HUDEP-2 (cell line): Measurements from ENCODE around the gene SIGLEC11.
"Not testable (repeated sequence)": the region's sequence is repeated elsewhere in the genome, so short reads cannot be mapped to it uniquely, and the experiment has no call there.

Source experiments
- DNase-seq, 76 experiments: peaks; one replicate each; lab custom pipeline; 2025; ENCODE audit not compliant: unreplicated experiment in 76 of 76; lab: John Stamatoyannopoulos, UW

The SIGLEC11 gene

GRCh38 chr19:49951806-49952478, 9.0 kb downstream of the SIGLEC11 start:
- DNase-seq: no peak

- no peak for DNase-seq
These were observed 9.9 kb downstream of the SIGLEC11 start for GRCh38 chr19:49950956-49951526.

GRCh38 chr19:49950590-49950948, 10.4 kb downstream of the SIGLEC11 start:
- no peak for DNase-seq

- no peak for DNase-seq
These were observed 11.0 kb downstream of the SIGLEC11 start for GRCh38 chr19:49949742-49950589.

GRCh38 chr19:49946415-49946814, 14.6 kb downstream of the SIGLEC11 start:
- no peak for DNase-seq

DNA sequence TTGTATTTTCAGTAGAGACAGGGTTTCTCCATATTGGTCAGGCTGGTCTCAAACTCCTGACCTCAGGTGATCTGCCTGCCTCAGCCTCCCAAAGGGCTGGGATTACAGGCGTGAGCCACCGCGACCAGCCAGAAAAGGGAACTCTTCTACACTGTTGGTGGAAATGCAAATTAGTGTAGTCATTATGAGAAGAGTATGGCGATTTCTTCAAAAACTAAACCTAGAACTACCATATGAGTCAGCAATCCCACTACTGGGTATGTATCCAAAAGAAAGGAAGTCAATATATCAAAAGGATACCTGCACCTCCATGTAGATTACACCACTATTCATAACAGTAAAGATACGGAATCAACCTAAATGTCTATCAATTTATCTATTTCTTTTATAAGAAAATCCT, 16.4 kb downstream of the SIGLEC11 start:
- DNase-seq: not testable (repeated sequence)

- no peak for DNase-seq
These were observed 20.5 kb downstream of the SIGLEC11 start for GRCh38 chr19:49940482-49940791.

DNA sequence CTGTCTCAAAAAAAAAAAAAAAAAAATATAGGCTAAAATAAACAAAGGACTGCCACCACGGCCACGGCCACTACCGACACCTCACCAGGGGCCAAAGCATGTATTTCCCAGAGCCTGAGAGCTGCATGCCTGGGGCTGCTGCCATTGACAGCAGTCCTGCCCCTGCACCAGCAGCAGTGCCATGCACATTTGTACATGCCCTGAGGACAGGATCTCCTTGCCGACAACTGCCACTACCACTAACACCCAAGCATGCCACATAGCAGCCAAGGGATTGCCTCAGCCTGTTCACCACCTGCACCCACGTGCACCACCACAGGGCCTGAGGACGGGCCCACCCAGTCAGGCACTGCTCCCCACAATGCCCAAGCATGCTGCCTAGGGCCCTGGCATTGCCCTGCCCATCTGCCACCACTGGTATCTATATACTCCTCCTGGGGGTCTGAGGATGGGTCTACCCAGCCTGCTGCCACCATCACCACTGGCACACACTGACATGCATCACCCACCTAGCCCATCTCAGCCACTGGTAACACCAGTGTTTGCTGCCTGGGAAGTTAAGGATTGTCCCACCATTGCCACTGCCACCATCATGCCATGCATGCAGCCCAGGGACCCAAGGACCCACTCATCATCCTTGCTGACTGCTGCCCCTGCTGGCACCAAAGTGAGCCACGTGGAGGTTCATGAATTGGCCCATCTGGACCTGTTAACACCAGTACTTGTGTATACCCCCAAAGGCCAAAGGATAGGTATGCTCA, 21.1 kb downstream of the SIGLEC11 start:
- DNase-seq: peak in 6 of 76 experiments; percentile 8 to 24 (median 18)

DNA sequence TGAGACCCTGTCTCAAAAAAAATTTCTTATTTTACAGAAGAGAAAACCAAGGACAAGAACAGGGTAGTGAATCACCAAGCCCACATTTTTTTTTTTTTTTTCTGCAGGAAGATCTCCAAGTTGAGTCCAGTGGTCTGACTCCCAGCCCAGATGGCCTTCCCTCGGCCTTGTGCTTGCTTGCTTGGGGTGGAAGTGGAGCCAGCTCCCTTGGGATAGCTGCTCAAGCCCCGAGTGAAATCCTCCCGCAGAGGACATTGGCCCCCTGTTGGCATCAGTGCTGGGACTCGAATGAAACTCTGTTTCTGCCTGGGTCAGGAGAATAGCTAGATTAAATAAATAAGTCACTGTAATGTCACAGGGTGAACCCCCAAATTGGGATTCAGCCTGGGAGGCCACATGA, 22.3 kb downstream of the SIGLEC11 start:
- DNase-seq: no peak

GRCh38 chr19:49937750-49938381, 23.1 kb downstream of the SIGLEC11 start:
- DNase-seq: peak in 67 of 76 experiments; percentile 14 to 90 (median 63)

- no peak for DNase-seq
These were observed 24.4 kb downstream of the SIGLEC11 start for GRCh38 chr19:49936549-49936948.

DNA sequence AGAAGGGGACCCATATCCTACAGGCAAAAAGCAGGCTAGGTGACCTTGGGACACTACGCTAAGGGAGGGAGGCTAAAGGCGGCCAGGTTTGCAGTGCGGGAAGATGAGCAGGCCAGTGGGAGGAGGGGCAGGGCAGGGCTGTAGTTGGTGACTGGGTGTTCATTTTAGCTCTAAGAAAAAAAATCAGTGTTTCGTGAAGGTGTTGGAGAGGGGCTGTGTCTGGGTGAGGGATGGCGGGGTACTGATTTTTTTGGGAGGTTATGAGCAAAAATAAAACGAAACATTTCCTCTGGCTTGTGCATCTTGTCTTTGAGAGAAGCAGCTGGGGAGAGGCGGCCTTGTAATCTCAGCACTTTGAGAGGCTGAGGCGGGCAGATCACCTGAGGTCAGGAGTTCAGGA, 27.3 kb downstream of the SIGLEC11 start:
- no peak for DNase-seq

GRCh38 chr19:49932731-49933131, 28.2 kb downstream of the SIGLEC11 start:
- no peak for DNase-seq

GRCh38 chr19:49932041-49932451, 28.9 kb downstream of the SIGLEC11 start:
- no peak for DNase-seq

DNA sequence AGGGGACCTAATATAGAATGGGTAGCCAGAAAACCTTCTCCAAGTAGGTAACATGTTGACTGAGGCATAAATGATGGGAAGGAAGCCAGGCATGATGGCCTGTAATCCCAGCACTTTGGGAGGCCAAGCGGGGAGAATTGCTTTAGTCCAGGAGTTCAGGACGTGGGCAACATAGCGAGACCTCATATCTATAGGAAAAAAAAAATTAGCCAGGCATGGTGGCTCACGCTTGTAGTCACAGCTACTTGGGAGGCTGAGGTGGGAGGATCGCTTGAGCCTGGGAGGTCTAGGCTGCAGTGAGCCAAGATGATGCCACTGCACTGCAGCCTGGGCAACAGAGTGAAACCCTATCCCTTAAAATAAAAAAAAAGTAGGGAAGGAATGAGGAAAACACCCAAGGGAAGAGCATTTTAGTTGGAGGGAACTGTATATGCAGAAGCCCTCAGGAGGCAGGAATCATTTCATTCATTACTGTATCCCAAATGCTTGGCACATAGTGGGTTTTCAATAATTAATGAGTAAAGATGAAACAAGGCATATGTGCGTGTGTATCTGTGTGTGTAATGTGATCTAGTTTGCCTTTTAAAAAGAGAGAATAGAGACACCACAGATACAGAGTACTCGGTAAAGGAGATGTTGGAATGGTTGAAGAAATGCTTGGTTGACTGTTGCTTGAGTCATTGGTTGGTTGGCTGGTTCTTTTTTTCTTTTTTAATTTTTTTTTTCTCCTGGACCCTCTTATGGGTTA, 29.5 kb downstream of the SIGLEC11 start:
- DNase-seq: no peak

- DNase-seq: peak in 17 of 76 experiments; percentile 6 to 46 (median 20)
These were observed 30.4 kb downstream of the SIGLEC11 start for GRCh38 chr19:49930483-49931011.

DNA sequence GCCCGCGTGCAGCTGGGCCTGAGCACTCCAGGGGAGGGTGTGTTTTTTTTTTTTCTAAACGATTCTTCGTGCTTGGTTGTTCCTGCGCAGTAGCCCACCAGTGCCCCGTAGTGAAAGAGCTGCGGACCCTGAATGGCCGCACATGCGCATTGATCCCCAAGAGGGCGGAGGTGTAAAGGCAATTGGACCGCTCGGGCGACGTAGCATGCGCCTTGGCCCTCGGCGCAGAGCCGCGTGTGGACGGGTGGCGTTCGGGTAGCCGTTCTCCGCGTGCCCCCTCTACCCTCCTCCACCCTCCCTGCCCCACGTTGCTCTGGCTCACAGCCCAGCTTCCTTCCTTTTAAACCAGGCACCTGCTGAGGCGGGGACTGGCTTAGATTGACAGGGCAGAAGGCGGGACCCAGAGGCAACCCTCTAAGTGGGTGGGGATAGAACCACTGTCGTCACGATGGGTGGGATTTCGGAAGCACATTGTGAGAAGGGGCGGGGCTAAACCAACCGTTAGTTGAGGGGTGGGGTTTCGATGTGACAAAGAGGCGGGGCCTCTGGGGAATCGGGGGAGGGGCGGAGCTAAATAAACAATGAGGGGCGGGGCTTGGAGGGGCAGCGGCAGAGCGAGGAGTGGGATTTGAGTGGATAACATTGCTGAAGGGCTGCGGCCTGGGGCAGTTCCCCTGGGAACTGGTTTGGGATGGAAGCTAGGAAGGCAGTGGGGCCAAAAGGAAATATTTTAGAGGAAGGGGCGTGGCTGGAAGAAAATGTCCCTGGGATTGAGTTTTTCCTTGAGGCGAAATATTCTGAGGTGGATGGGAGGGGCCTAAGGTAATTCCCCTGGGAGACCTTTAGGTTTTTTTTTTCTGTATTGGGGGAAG, 31.1 kb downstream of the SIGLEC11 start:
- DNase-seq: peak; percentile 37 to 100 (median 98)

DNA sequence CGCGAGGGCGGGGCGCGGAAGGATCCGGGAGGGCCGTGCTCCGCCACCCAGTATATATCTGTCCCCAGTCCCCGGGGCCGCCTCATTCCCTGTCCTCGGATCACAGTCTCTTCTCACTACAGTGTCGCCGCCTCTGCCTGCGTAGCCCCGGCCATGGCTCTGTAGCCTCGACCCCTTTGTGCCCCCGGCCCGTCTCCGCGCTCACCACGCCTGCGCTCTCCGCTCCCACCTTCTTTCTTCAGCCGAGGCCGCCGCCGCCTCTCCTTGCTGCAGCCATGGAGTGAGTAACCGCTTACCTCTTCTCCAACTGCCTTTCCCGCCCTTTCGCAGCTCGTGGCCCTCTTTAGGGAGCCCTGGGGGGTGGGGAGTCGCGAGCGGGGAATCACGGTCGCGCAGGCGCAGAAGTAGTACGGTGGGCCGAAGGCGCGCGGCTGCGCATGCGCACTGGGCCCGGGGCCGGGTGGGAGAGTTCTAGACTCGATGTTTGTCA, 31.8 kb downstream of the SIGLEC11 start, which contains the start of the genes ATF5 and NUP62:
Gene ATF5 (plus strand): TSS at position 85 of the 490 bp plus-strand sequence. CDS start 1,646 bp downstream, outside the sequence.
Gene NUP62 (minus strand): TSS at position 384 of the 490 bp plus-strand sequence. CDS start 19,697 bp downstream, outside the sequence.
- DNase-seq: peak in 75 of 76 experiments; percentile 60 to 100 (median 92)
